Measurements from ENCODE around the gene MPZL2. TPM values are rescaled to one million over a fixed set of nuclear protein-coding genes. Genes with fewer than 3 reads are reported as not detected.

MPZL2 gene
- polyA plus RNA-seq, 1 donor: 0.51 TPM

Other genes with a start within 250 kb of the MPZL2 start
- 0.10 TPM for gene TMPRSS4, start 187.2 kb downstream of the MPZL2 start, polyA plus RNA-seq (ENCODE audit: insufficient read length)
- gene SMIM35, start 177.3 kb downstream of the MPZL2 start, polyA plus RNA-seq (ENCODE audit: insufficient read length): 0.32 TPM
- 4.7 TPM for gene SCN4B, start 111.5 kb downstream of the MPZL2 start, polyA plus RNA-seq (ENCODE audit: insufficient read length)
- gene SCN2B, start 87.7 kb downstream of the MPZL2 start, polyA plus RNA-seq (ENCODE audit: insufficient read length): 4.4 TPM
- 1.7 TPM for gene JAML, start 39.3 kb downstream of the MPZL2 start, polyA plus RNA-seq (ENCODE audit: insufficient read length)
- gene MPZL3, start 11.9 kb downstream of the MPZL2 start, polyA plus RNA-seq (ENCODE audit: insufficient read length): 0.58 TPM
- gene CD3E, start 40.4 kb upstream of the MPZL2 start, polyA plus RNA-seq (ENCODE audit: insufficient read length): 0.54 TPM
- gene CD3D, start 78.4 kb upstream of the MPZL2 start, polyA plus RNA-seq (ENCODE audit: insufficient read length): not detected
- 0.13 TPM for gene CD3G, start 80.0 kb upstream of the MPZL2 start, polyA plus RNA-seq (ENCODE audit: insufficient read length)
- 21.2 TPM for gene UBE4A, start 95.3 kb upstream of the MPZL2 start, polyA plus RNA-seq (ENCODE audit: insufficient read length)
- gene ATP5MG, start 137.3 kb upstream of the MPZL2 start, polyA plus RNA-seq (ENCODE audit: insufficient read length): 416 TPM
- gene KMT2A, start 172.2 kb upstream of the MPZL2 start, polyA plus RNA-seq (ENCODE audit: insufficient read length): 28.7 TPM

Data from forelimb muscle (tissue), 1 donor.